Tibial nerve (tissue), 4 donors: ENCODE results near the gene GABRA4. TPM values are rescaled to one million over a fixed set of nuclear protein-coding genes. Genes with fewer than 3 reads are reported as not detected.

Experiments
- DNase-seq, 2 donors: peaks; one replicate each; pipeline ENCODE4 v3.0.0-alpha.2; 2019; ENCODE audit warnings: low spot score in 2 of 2
- H3K27ac ChIP-seq, 4 donors: fragments of 200-600 bp; sonication (generic) in 3 of 4; one replicate each; pipeline ENCODE4 v1.5.1; 2017 to 2019; ENCODE audit warnings: mild to moderate bottlenecking in 1 of 4
- H3K27me3 ChIP-seq, 2 donors: fragments of 200-600 bp; sonication (generic) in 1 of 2; one replicate each; pipeline versions ENCODE4 v1.5.1 to v1.6.0; 2017 to 2019
- H3K36me3 ChIP-seq, 3 donors: fragments of 200-600 bp; sonication (generic); one replicate each; pipeline ENCODE4 v1.5.1; 2018 to 2019
- H3K4me1 ChIP-seq, 4 donors: fragments of 200-600 bp; sonication (generic) in 3 of 4; one replicate each; pipeline ENCODE4 v1.5.1; 2017 to 2019
- H3K4me3 ChIP-seq, 4 donors: fragments of 200-600 bp; sonication (generic) in 3 of 4; one replicate each; pipeline ENCODE4 v1.5.1; 2017 to 2019; ENCODE audit warnings: mild to moderate bottlenecking in 1 of 4, moderate library complexity in 1 of 4
- H3K9me3 ChIP-seq, 4 donors: fragments of 200-600 bp; sonication (generic) in 3 of 4; one replicate each; pipeline ENCODE4 v1.5.1; 2017 to 2019
- CTCF ChIP-seq, 5 experiments: fragments of 200-600 bp in 3 of 5; fragments of 450-650 bp in 2 of 5; sonication (generic) in 3 of 5; IDR thresholded peaks; one replicate each; pipeline ENCODE4 v1.5.1; 2016 to 2019; ENCODE audit warnings: antibody characterized with exemption in 5 of 5, mild to moderate bottlenecking in 3 of 5, moderate library complexity in 2 of 5
- EP300 ChIP-seq, 2 donors: sonication (generic); formaldehyde crosslinking; IDR thresholded peaks; one replicate each; pipeline ENCODE4 v1.6.1; 2017; ENCODE audit warnings: antibody characterized with exemption in 2 of 2, mild to moderate bottlenecking in 1 of 2
- POLR2A ChIP-seq, 2 donors: fragments of 450-650 bp; IDR thresholded peaks; one replicate each; pipeline ENCODE4 v1.6.1; 2017; ENCODE audit warnings: antibody characterized with exemption in 2 of 2, mild to moderate bottlenecking in 2 of 2, moderate library complexity in 2 of 2
- WGBS, 2 donors: methylation state at CpG; one replicate each; pipeline ENCODE4 v1.1.5; 2018; 5-methylcytosine and 5-hydroxymethylcytosine counted together
- total RNA-seq, 4 donors: library from RNA; depleted of rRNA; stranded (reverse); fragments of >200 nt; gene quantifications; one replicate each; pipeline ENCODE4 v1.1.0, GENCODE V29; 2016

GABRA4 gene
- total RNA-seq, 4 donors from 2014 or later: under 0.01 TPM; not detected in 2

GRCh38 chr4:46974891-46975543 is 18.4 kb downstream of the GABRA4 start:
- Histone ChIP-seq H3K27me3 (no peaks in the 10 kb centered on the region), H3K9me3 (no peaks in the 10 kb centered on the region), H3K36me3 (no peaks in the 10 kb centered on the region), H3K4me1 (no peaks in the 10 kb centered on the region), H3K27ac (no peak overlapping the region), H3K4me3 (no peak overlapping the region)
- no peak for DNase-seq
- WGBS, 2 donors: 75 to 83% methylated on average over 1 of the region's 1 CpG
- TF ChIP-seq POLR2A (IDR thresholded peaks at IDR 0.05) (no peak), EP300 (IDR thresholded peaks at IDR 0.05) (no peak), CTCF (IDR thresholded peaks at IDR 0.05) (no peak)

GRCh38 chr4:46968847-46969246 is 24.5 kb downstream of the GABRA4 start:
- no peaks in the 10 kb centered on the region for H3K9me3 ChIP-seq
- WGBS, 2 donors: 83 to 93% methylated on average over 1 of the region's 1 CpG
- no peak overlapping the region for H3K4me3 ChIP-seq
- no peak for DNase-seq
- no peaks in the 10 kb centered on the region for H3K4me1 ChIP-seq
- H3K27ac ChIP-seq: no peak overlapping the region
- no peaks in the 10 kb centered on the region for H3K36me3 ChIP-seq
- no peaks in the 10 kb centered on the region for H3K27me3 ChIP-seq
- TF ChIP-seq CTCF (IDR thresholded peaks at IDR 0.05): no peak
- TF ChIP-seq POLR2A (IDR thresholded peaks at IDR 0.05): no peak
- TF ChIP-seq EP300 (IDR thresholded peaks at IDR 0.05): no peak

- Histone ChIP-seq H3K36me3 (no peaks in the 10 kb centered on the region), H3K27me3 (no peaks in the 10 kb centered on the region), H3K9me3 (no peaks in the 10 kb centered on the region), H3K4me3 (no peak overlapping the region), H3K4me1 (no peaks in the 10 kb centered on the region), H3K27ac (no peak overlapping the region)
- WGBS, 2 donors: 92 to 96% methylated on average over 2 of the region's 2 CpGs
- TF ChIP-seq POLR2A (IDR thresholded peaks at IDR 0.05) (no peak), EP300 (IDR thresholded peaks at IDR 0.05) (no peak), CTCF (IDR thresholded peaks at IDR 0.05) (no peak)
- DNase-seq: no peak
Observed at GRCh38 chr4:46967631-46968030, 25.8 kb downstream of the GABRA4 start.

GRCh38 chr4:46958742-46959488 is 34.5 kb downstream of the GABRA4 start:
- no peak overlapping the region for H3K27ac ChIP-seq
- no peaks in the 10 kb centered on the region for H3K4me1 ChIP-seq
- no peak for TF ChIP-seq CTCF (IDR thresholded peaks at IDR 0.05)
- no peak for TF ChIP-seq POLR2A (IDR thresholded peaks at IDR 0.05)
- no peak for TF ChIP-seq EP300 (IDR thresholded peaks at IDR 0.05)
- H3K36me3 ChIP-seq: no peaks in the 10 kb centered on the region
- no peaks in the 10 kb centered on the region for H3K27me3 ChIP-seq
- WGBS, 2 donors: 80 to 85% methylated on average over 2 of the region's 2 CpGs
- DNase-seq: no peak
- no peak overlapping the region for H3K4me3 ChIP-seq
- H3K9me3 ChIP-seq: no peaks in the 10 kb centered on the region

GRCh38 chr4:46956451-46956850 is 36.9 kb downstream of the GABRA4 start:
- no peak overlapping the region for H3K27ac ChIP-seq
- DNase-seq: no peak
- TF ChIP-seq CTCF (IDR thresholded peaks at IDR 0.05): no peak
- TF ChIP-seq POLR2A (IDR thresholded peaks at IDR 0.05): no peak
- TF ChIP-seq EP300 (IDR thresholded peaks at IDR 0.05): no peak
- no peaks in the 10 kb centered on the region for H3K9me3 ChIP-seq
- no peaks in the 10 kb centered on the region for H3K4me1 ChIP-seq
- 41 to 43% methylated on average over 4 of the region's 4 CpGs for WGBS, 2 donors
- no peak overlapping the region for H3K4me3 ChIP-seq
- no peaks in the 10 kb centered on the region for H3K27me3 ChIP-seq
- no peaks in the 10 kb centered on the region for H3K36me3 ChIP-seq
